ENCODE results near the gene TNNI2.

DNA sequence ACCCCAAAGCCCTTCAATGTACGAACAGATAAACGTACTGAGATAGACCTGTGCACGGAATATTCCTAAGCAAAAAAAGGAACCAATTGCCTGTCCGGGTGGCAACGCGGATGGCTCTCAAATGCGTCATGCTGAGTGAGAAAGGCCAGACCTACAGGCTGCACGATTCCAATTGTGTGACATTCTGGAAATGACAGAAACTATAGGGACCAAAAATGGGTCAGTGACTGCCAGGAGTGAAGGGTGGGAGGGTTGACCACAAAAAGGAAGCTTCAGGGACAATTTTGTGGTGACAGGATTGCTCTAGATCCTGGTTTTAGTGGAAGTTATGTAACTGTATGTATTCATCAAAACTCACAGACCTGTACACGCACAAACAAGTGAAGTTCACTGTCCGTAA, 28.0 kb upstream of the TNNI2 start:
- TF ChIP-seq, protein P1, sequence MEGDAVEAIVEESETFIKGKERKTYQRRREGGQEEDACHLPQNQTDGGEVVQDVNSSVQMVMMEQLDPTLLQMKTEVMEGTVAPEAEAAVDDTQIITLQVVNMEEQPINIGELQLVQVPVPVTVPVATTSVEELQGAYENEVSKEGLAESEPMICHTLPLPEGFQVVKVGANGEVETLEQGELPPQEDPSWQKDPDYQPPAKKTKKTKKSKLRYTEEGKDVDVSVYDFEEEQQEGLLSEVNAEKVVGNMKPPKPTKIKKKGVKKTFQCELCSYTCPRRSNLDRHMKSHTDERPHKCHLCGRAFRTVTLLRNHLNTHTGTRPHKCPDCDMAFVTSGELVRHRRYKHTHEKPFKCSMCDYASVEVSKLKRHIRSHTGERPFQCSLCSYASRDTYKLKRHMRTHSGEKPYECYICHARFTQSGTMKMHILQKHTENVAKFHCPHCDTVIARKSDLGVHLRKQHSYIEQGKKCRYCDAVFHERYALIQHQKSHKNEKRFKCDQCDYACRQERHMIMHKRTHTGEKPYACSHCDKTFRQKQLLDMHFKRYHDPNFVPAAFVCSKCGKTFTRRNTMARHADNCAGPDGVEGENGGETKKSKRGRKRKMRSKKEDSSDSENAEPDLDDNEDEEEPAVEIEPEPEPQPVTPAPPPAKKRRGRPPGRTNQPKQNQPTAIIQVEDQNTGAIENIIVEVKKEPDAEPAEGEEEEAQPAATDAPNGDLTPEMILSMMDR (IDR thresholded peaks at IDR 0.05 in 4 of 5, conservative IDR thresholded peaks at IDR 0.05 in 1 of 5), result no peak
- TF ChIP-seq POLR2A (IDR thresholded peaks at IDR 0.05), result no peak

All from gastrocnemius medialis (tissue), 4 donors.